CD14-positive monocyte (primary cell): ENCODE measurements around the gene NKPD1. TPM values are rescaled to one million over a fixed set of nuclear protein-coding genes. Genes with fewer than 3 reads are reported as not detected.

Experiments used
- DNase-seq, 3 donors: peaks; one replicate each; pipeline ENCODE4 v3.0.0-alpha.2; 2011 to 2022
- H2AFZ ChIP-seq: 2 replicates; pipeline ENCODE4 v1.6.0; 2012; ENCODE audit warnings: mild to moderate bottlenecking, low read depth, low read length, inconsistent platforms; ENCODE audit not compliant: insufficient read depth, poor library complexity, severe bottlenecking
- H3K27ac ChIP-seq, 2 donors: 1 replicate in 1 of 2; 2 replicates in 1 of 2; pipeline ENCODE4 v1.5.1; 2012 to 2013; ENCODE audit warnings: low read length in 2 of 2, control low read depth in 1 of 2, inconsistent platforms in 1 of 2, low read depth in 1 of 2, mild to moderate bottlenecking in 1 of 2
- H3K27me3 ChIP-seq, 2 donors: one replicate each; pipeline versions ENCODE4 v1.6.0 to v1.6.1; 2011 to 2013; ENCODE audit warnings: low read length in 2 of 2; ENCODE audit not compliant: control insufficient read depth in 2 of 2, insufficient read depth in 2 of 2
- H3K36me3 ChIP-seq, 2 donors: replicated peaks in 1 of 2; 1 replicate in 1 of 2; 2 replicates in 1 of 2; pipeline versions ENCODE4 v1.5.1 to v1.6.1; 2012 to 2013; ENCODE audit warnings: low read length in 2 of 2, control low read depth in 1 of 2, inconsistent platforms in 1 of 2, mild to moderate bottlenecking in 1 of 2; ENCODE audit not compliant: insufficient read depth in 2 of 2, control insufficient read depth in 1 of 2
- H3K4me1 ChIP-seq, 2 donors: 1 replicate in 1 of 2; 2 replicates in 1 of 2; pipeline versions ENCODE4 v1.5.1 to v1.6.1; 2012 to 2013; ENCODE audit warnings: low read length in 2 of 2, control low read depth in 1 of 2, inconsistent platforms in 1 of 2, mild to moderate bottlenecking in 1 of 2, moderate library complexity in 1 of 2; ENCODE audit not compliant: insufficient read depth in 2 of 2, control insufficient read depth in 1 of 2
- H3K4me2 ChIP-seq: replicated peaks from 2 replicates; pipeline ENCODE3; 2012; ENCODE audit warnings: low read length, moderate library complexity, mild to moderate bottlenecking; ENCODE audit not compliant: poor library complexity, severe bottlenecking; ENCODE audit errors: extremely low read depth
- H3K4me3 ChIP-seq, 3 experiments: fragments of 200-600 bp in 1 of 3; sonication (generic) in 1 of 3; replicated peaks in 1 of 3; 1 replicate in 2 of 3; 2 replicates in 1 of 3; pipeline ENCODE4 v1.5.1; 2011 to 2013; ENCODE audit warnings: low read length in 3 of 3, mild to moderate bottlenecking in 3 of 3, control low read depth in 2 of 3, low read depth in 2 of 3, inconsistent platforms in 1 of 3, moderate library complexity in 1 of 3
- H3K79me2 ChIP-seq: 2 replicates; pipeline ENCODE4 v1.6.0; 2012; ENCODE audit warnings: mild to moderate bottlenecking, control low read depth, inconsistent platforms, low read length, moderate library complexity; ENCODE audit not compliant: insufficient read depth
- H3K9ac ChIP-seq: 2 replicates; pipeline ENCODE4 v1.6.0; 2017; ENCODE audit warnings: low read length, mild to moderate bottlenecking; ENCODE audit not compliant: insufficient read depth, poor library complexity, severe bottlenecking
- H3K9me3 ChIP-seq, 2 donors: replicated peaks in 1 of 2; 1 replicate in 1 of 2; 2 replicates in 1 of 2; pipeline versions ENCODE4 v1.5.1 to v1.6.1; 2012 to 2013; ENCODE audit warnings: low read length in 2 of 2, control low read depth in 1 of 2; ENCODE audit not compliant: control insufficient read depth in 1 of 2, insufficient read depth in 1 of 2
- H4K20me1 ChIP-seq: 2 replicates; pipeline ENCODE4 v1.6.0; 2012; ENCODE audit warnings: mild to moderate bottlenecking, low read length, control low read depth, moderate library complexity; ENCODE audit not compliant: insufficient read depth
- H3K27ac Mint-ChIP-seq, 7 donors: one replicate each; pipeline ENCODE4 v1.8.0; 2020; ENCODE audit warnings: mild to moderate bottlenecking in 7 of 7, mixed read lengths in 7 of 7, moderate library complexity in 6 of 7, inconsistent platforms in 2 of 7
- H3K27me3 Mint-ChIP-seq, 3 donors: one replicate each; pipeline ENCODE4 v1.8.0; 2021 to 2022; ENCODE audit warnings: low read depth in 3 of 3, mild to moderate bottlenecking in 3 of 3, mixed read lengths in 3 of 3, moderate library complexity in 3 of 3, inconsistent platforms in 1 of 3
- H3K36me3 Mint-ChIP-seq, 2 donors: one replicate each; pipeline ENCODE4 v1.8.0; 2020; ENCODE audit warnings: mixed read lengths in 2 of 2, inconsistent platforms in 1 of 2, mild to moderate bottlenecking in 1 of 2
- H3K4me1 Mint-ChIP-seq: one replicate; pipeline ENCODE4 v1.8.0; 2020; ENCODE audit warnings: mild to moderate bottlenecking, mixed read lengths
- H3K4me3 Mint-ChIP-seq, 2 donors: one replicate each; pipeline ENCODE4 v1.8.0; 2020; ENCODE audit warnings: mild to moderate bottlenecking in 2 of 2, mixed read lengths in 2 of 2, moderate library complexity in 1 of 2
- H3K9me3 Mint-ChIP-seq, 7 donors: one replicate each; pipeline ENCODE4 v1.8.0; 2020 to 2022; ENCODE audit warnings: mixed read lengths in 7 of 7, mild to moderate bottlenecking in 6 of 7, moderate library complexity in 6 of 7, inconsistent platforms in 2 of 7
- WGBS: methylation state at CpG from one replicate; pipeline ENCODE4 v1.1.5; 2013; ENCODE audit warnings: missing lambda C conversion rate; ENCODE audit not compliant: insufficient coverage; 5-methylcytosine and 5-hydroxymethylcytosine counted together
- intact Hi-C, 2 donors: fragments of 100-400 bp; cut with micrococcal nuclease; formaldehyde crosslinking; loops; one replicate each; pipeline versions ENCODE4 v1.15.0 to v1.15.1; 2023
- polyA plus RNA-seq, 3 donors: library from polyadenylated mRNA; depleted of rRNA in 1 of 3; unstranded in 2 of 3; stranded (reverse) in 1 of 3; fragments of 300-500 nt in 2 of 3; fragments of >200 nt in 1 of 3; fragmentation: Illumina TruSeq in 2 of 3; gene quantifications; 1 replicate in 2 of 3; 2 replicates in 1 of 3; pipeline ENCODE4 v1.2.3, GENCODE V29; 2012 to 2021
- TF ChIP-seq, protein P1 (sequence below): fragments of 200-600 bp; IDR thresholded peaks from one replicate; pipeline ENCODE4 v1.8.0; 2022; ENCODE audit warnings: antibody characterized with exemption, mild to moderate bottlenecking

Gene NKPD1
- polyA plus RNA-seq, 3 donors = 0.11 TPM; not detected in 2

DNA sequence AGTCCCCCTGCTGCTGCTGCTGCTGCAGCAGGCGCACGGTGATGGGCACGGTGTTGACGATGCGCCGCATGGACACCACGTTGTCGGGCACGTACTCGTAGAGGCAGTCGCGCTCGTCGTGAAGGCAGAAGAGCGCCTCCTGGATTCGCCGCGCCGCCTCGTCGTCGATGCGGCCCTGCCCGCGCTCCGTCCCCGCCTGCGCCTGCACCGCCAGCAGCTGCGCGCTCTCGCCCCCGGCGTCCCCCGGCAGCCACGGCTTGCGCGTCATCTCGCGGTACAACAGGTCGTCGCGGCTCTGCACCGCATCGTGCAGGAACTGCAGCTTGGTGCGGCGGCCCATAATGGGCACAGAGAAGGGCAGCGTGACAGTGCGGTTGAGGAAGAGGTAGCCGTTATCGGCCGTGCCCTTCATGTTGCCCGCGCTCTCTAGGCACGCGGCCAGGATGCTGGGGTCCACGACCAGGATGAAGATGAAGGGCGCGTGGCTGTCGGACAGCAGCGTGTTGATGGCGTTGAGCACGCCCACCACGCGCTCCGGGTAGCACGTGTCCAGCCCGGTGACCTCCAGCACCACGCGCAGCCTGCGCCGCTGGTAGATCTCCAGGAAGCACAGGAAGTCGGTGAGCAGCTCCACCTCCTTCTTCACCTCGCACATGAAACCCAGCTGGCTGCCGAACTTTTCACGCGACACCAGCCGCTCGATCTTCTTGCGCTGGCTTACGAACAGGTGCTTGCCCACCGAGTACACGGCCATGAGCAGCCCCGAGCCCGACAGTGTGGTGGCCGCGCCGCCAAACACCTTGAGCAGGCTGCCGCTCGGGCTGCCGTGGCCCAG lies 8.1 kb downstream of the NKPD1 start:
- peaks cover 14 to 42% of the 10 kb centered on the region in 2 donors for H3K27me3 ChIP-seq

DNA sequence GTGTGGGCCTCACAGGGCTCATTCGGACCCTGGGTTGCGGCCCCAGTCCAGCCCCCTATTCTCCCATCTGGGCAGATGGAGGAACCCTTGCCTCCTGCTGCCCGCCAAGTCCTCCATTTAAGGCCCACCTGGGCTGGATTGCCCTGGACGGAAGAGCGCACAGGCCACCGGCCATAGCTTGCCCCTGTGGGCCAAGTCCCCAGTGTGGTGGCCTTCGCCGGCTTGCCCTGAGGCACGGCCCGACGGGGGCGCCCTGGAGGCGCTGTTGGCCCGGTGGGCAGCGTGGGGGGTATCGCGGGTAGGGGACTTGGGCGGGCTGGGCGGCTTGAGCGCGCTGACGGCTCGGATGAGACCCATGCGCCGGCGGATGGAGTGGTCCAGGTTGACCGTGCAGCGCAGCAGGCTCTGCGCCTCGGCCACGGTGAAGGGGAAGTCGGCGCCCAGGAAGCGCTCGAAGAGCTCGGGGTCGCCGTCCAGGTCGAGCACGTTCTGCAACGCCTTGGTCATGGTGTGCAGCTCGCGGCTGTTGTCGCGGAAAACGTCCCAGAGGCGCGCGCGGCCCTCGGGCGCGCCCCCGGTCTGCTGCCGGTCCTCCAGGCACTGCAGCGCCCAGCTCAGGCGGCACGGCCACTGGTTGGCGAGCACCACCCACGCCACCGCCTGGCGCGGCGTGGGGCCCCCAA lies 8.8 kb downstream of the NKPD1 start:
- Histone ChIP-seq H3K27me3 (peaks cover 14 to 42% of the 10 kb centered on the region in 2 donors), H3K9me3 (peaks cover 0 to 19% of the 10 kb centered on the region in 2 donors), H2AFZ (no peak overlapping the region), H3K4me2 (peak overlapping the region; percentile 57), H3K4me3 (peak overlapping the region in 1 of 3 experiments; percentile 44), H3K36me3 (no peaks in the 10 kb centered on the region), H3K9ac (no peak overlapping the region), H3K4me1 (peaks cover 14 to 24% of the 10 kb centered on the region in 2 donors), H3K27ac (no peak overlapping the region), H4K20me1 (no peaks in the 10 kb centered on the region), H3K79me2 (no peaks in the 10 kb centered on the region)
- Mint-ChIP-seq H3K4me3 (peak overlapping the region; percentile 20 to 88), H3K36me3 (peaks cover 5 to 7% of the 10 kb centered on the region in 2 donors), H3K27me3 (peaks cover 37 to 61% (median 50%) of the 10 kb centered on the region in 3 donors), H3K4me1 (peaks cover 18% of the 10 kb centered on the region), H3K27ac (no peak overlapping the region), H3K9me3 (peaks cover 0 to 18% (median 10%) of the 10 kb centered on the region in 7 donors)
- intact Hi-C loops = no loop called here
- TF ChIP-seq, protein P1, sequence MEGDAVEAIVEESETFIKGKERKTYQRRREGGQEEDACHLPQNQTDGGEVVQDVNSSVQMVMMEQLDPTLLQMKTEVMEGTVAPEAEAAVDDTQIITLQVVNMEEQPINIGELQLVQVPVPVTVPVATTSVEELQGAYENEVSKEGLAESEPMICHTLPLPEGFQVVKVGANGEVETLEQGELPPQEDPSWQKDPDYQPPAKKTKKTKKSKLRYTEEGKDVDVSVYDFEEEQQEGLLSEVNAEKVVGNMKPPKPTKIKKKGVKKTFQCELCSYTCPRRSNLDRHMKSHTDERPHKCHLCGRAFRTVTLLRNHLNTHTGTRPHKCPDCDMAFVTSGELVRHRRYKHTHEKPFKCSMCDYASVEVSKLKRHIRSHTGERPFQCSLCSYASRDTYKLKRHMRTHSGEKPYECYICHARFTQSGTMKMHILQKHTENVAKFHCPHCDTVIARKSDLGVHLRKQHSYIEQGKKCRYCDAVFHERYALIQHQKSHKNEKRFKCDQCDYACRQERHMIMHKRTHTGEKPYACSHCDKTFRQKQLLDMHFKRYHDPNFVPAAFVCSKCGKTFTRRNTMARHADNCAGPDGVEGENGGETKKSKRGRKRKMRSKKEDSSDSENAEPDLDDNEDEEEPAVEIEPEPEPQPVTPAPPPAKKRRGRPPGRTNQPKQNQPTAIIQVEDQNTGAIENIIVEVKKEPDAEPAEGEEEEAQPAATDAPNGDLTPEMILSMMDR = no peak
- no peak for DNase-seq
- 17% methylated on average over 64 of the region's 64 CpGs for WGBS

More for the DNA sequence above, 8.1 kb downstream of the NKPD1 start:
- H3K4me3 ChIP-seq = peak overlapping the region in 1 of 3 experiments; percentile 44
- no peak for DNase-seq
- peak overlapping the region; percentile 21 for H2AFZ ChIP-seq
- Mint-ChIP-seq H3K36me3 (peaks cover 0 to 7% of the 10 kb centered on the region in 2 donors), H3K27me3 (peaks cover 38 to 63% (median 55%) of the 10 kb centered on the region in 3 donors), H3K9me3 (peaks cover 0 to 18% (median 10%) of the 10 kb centered on the region in 7 donors), H3K4me3 (peak overlapping the region; percentile 27 to 88), H3K4me1 (peaks cover 18% of the 10 kb centered on the region), H3K27ac (no peak overlapping the region)
- intact Hi-C loops = no loop called here
- no peak overlapping the region for H3K9ac ChIP-seq
- H3K9me3 ChIP-seq = peaks cover 0 to 19% of the 10 kb centered on the region in 2 donors
- no peaks in the 10 kb centered on the region for H4K20me1 ChIP-seq
- H3K4me2 ChIP-seq = peak overlapping the region; percentile 57
- H3K79me2 ChIP-seq = no peaks in the 10 kb centered on the region
- H3K4me1 ChIP-seq = peaks cover 14 to 24% of the 10 kb centered on the region in 2 donors
- no peak overlapping the region for H3K27ac ChIP-seq
- no peaks in the 10 kb centered on the region for H3K36me3 ChIP-seq
- 5% methylated on average over 88 of the region's 91 CpGs for WGBS
- TF ChIP-seq, protein P1 = no peak
